K562 (cell line): Measurements from ENCODE around the gene PCDH19. TPM values are rescaled to one million over a fixed set of nuclear protein-coding genes. Genes with fewer than 3 reads are reported as not detected.

Experiments
- ATAC-seq: fragments of 200-7000 bp; cut with Tn5 transposase; 3 replicates; pipeline ENCODE4 v1.9.1; 2020; ENCODE audit warnings: moderate library complexity
- BruUV-seq: library from RNA; stranded (reverse); fragments of 400-500 nt; replicated peaks from 2 replicates; lab custom pipeline; 2021; lab: Mats Ljungman, UMichigan
- CTCF ChIA-PET: fragments of 300-600 bp; formaldehyde crosslinking; extraction: SDS; loops from one replicate; lab custom pipeline; 2021; ENCODE audit warnings: low intra/inter-chr PET ratio; lab: Yijun Ruan, JAX
- POLR2A ChIA-PET: fragments of 300-600, 350-650 bp; sonication (Branson Sonifier 250); formaldehyde crosslinking; extraction: SDS; loops from one replicate; lab custom pipeline; 2021; ENCODE audit warnings: antibody characterized with exemption, inconsistent platforms; lab: Yijun Ruan, JAX
- DNase-seq, 4 experiments: peaks; one replicate each; pipeline versions ENCODE4 v3.0.0 to v3.0.0-alpha.2; 2011 to 2018; ENCODE audit warnings: low spot score in 3 of 4, mixed read lengths in 3 of 4; ENCODE audit errors: extremely low read depth in 1 of 4
- FAIRE-seq: peaks from 2 replicates; lab custom pipeline; 2011; peaks lifted over from hg19 to GRCh38; lab: Jason Lieb, UNC
- H2AFZ ChIP-seq: 2 replicates; pipeline ENCODE4 v1.6.0; 2011; ENCODE audit warnings: low read depth, low read length, control low read depth, inconsistent platforms
- H3K27ac ChIP-seq: fragments of 200-600 bp; 3 replicates; pipeline ENCODE4 v1.8.0; 2011; ENCODE audit warnings: low read depth, mild to moderate bottlenecking, control low read depth, inconsistent platforms, low read length, moderate library complexity, mixed read lengths; ENCODE audit errors: extremely low read depth
- H3K27me3 ChIP-seq, 2 experiments: fragments of 300-600 bp in 1 of 2; 2 replicates in 1 of 2; 3 replicates in 1 of 2; pipeline versions ENCODE4 v1.6.0 to v1.8.0; 2011; ENCODE audit warnings: inconsistent platforms in 2 of 2, low read length in 2 of 2, mild to moderate bottlenecking in 1 of 2, mixed read lengths in 1 of 2, moderate library complexity in 1 of 2; ENCODE audit not compliant: control insufficient read depth in 2 of 2, insufficient read depth in 2 of 2
- H3K36me3 ChIP-seq: fragments of 300-600 bp; 3 replicates; pipeline ENCODE4 v1.8.0; 2011; ENCODE audit warnings: mild to moderate bottlenecking, low read length, inconsistent platforms; ENCODE audit not compliant: control insufficient read depth, insufficient read depth
- H3K4me1 ChIP-seq, 2 experiments: fragments of 200-600 bp in 1 of 2; replicated peaks in 1 of 2; 2 replicates in 1 of 2; 3 replicates in 1 of 2; pipeline versions ENCODE4 v1.5.1 to v1.8.0; 2011; ENCODE audit warnings: inconsistent platforms in 2 of 2, low read length in 2 of 2, mild to moderate bottlenecking in 1 of 2, mixed read lengths in 1 of 2, moderate library complexity in 1 of 2; ENCODE audit not compliant: control insufficient read depth in 2 of 2, insufficient read depth in 2 of 2
- H3K4me2 ChIP-seq: 2 replicates; pipeline ENCODE4 v1.6.1; 2011; ENCODE audit warnings: low read length, control low read depth, inconsistent platforms, mixed read lengths; ENCODE audit not compliant: insufficient read depth
- H3K4me3 ChIP-seq: fragments of 200-600 bp; sonication (generic), shearing (Covaris generic); 2 replicates; pipeline ENCODE4 v1.5.1; 2016; ENCODE audit warnings: control low read depth, inconsistent platforms
- H3K79me2 ChIP-seq: fragments of 200-600 bp; 3 replicates; pipeline ENCODE4 v1.8.0; 2011; ENCODE audit warnings: low read length, inconsistent platforms; ENCODE audit not compliant: control insufficient read depth, insufficient read depth
- H3K9ac ChIP-seq, 2 experiments: 2 replicates each; pipeline versions ENCODE4 v1.6.0 to v1.6.1; 2011; ENCODE audit warnings: low read depth in 2 of 2, low read length in 2 of 2, control low read depth in 1 of 2, inconsistent platforms in 1 of 2, mild to moderate bottlenecking in 1 of 2, mixed read lengths in 1 of 2; ENCODE audit not compliant: insufficient read depth in 1 of 2
- H3K9me1 ChIP-seq: one replicate; pipeline ENCODE4 v1.6.0; 2011; ENCODE audit warnings: inconsistent platforms, mild to moderate bottlenecking, low read length, moderate library complexity; ENCODE audit not compliant: control insufficient read depth, insufficient read depth
- H3K9me3 ChIP-seq: replicated peaks from 2 replicates; pipeline ENCODE4 v1.5.1; 2011; ENCODE audit warnings: low read depth, low read length, inconsistent platforms; ENCODE audit not compliant: control insufficient read depth, insufficient read depth
- H4K20me1 ChIP-seq: replicated peaks from 2 replicates; pipeline ENCODE4 v1.6.1; 2011; ENCODE audit warnings: low read length, inconsistent platforms, mixed read lengths; ENCODE audit not compliant: control insufficient read depth, insufficient read depth
- CCNT2 ChIP-seq: IDR thresholded peaks from 2 replicates; pipeline ENCODE4 v1.6.1; 2011; ENCODE audit warnings: borderline replicate concordance, low read depth, mild to moderate bottlenecking, moderate library complexity, mixed read lengths, low read length; ENCODE audit not compliant: insufficient read length; ENCODE audit errors: extremely low read depth
- ILK ChIP-seq: fragments of 450-650 bp; IDR thresholded peaks from 2 replicates; pipeline ENCODE4 v1.6.1; 2016; ENCODE audit warnings: missing genetic modification characterization, low read depth, mild to moderate bottlenecking, missing compliant biosample characterization, moderate library complexity, borderline replicate concordance
- KDM5B ChIP-seq: fragments of 200-600 bp; sonication (generic); IDR thresholded peaks from 2 replicates; pipeline ENCODE4 v1.6.1; 2012; ENCODE audit warnings: low read depth, mild to moderate bottlenecking, moderate library complexity, low read length, control low read depth, inconsistent platforms; ENCODE audit not compliant: insufficient replicate concordance
- POLR2AphosphoS5 ChIP-seq: IDR thresholded peaks from 2 replicates; pipeline ENCODE4 v1.6.1; 2011; ENCODE audit warnings: mild to moderate bottlenecking, low read depth, low read length, moderate library complexity; ENCODE audit not compliant: control insufficient read depth, insufficient read depth
- SRSF9 ChIP-seq: fragments of 200-400 bp; formaldehyde crosslinking; IDR thresholded peaks from 2 replicates; pipeline ENCODE4 v1.6.1; 2017; ENCODE audit warnings: low read depth, low read length, borderline replicate concordance
- ZNF24 ChIP-seq: fragments of 450-650 bp; IDR thresholded peaks from 2 replicates; pipeline ENCODE4 v1.6.1; 2016
- in situ Hi-C: fragments of 300-500 bp; cut with MboI; formaldehyde crosslinking; loops from 4 replicates; pipeline ENCODE4 v1.15.0; 2018; ENCODE audit warnings: inconsistent platforms, mixed read lengths
- intact Hi-C: fragments of 100-400 bp; cut with micrococcal nuclease; formaldehyde crosslinking; loops from 2 replicates; pipeline ENCODE4 v1.14.2; 2022
- polyA plus RNA-seq, 8 experiments: library from polyadenylated mRNA; depleted of rRNA in 4 of 8; stranded (reverse) in 5 of 8; unstranded in 3 of 8; fragments of >200 nt; fragmentation: Nextera tagmentation in 2 of 8; fragmentation: Illumina TruSeq in 1 of 8; extraction: Ambion mirVana in 2 of 8; extraction: Trizol in 1 of 8; gene quantifications; 2 replicates each; pipeline versions ENCODE4 v1.2.1 to v1.2.3, GENCODE V29; 2011 to 2014; ENCODE audit warnings: inconsistent platforms in 1 of 8, missing spikeins in 1 of 8
- total RNA-seq, 7 experiments: library from RNA; depleted of rRNA in 6 of 7; stranded (reverse); fragments of >200 nt in 6 of 7; fragmentation: Illumina TruSeq in 2 of 7; extraction: Trizol in 2 of 7; gene quantifications; 2 replicates each; pipeline versions ENCODE4 v1.2.1 to v1.2.3, GENCODE V29; 2011 to 2021; ENCODE audit warnings: low replicate concordance in 1 of 7
- TF ChIP-seq, protein P1 (sequence below): fragments of 450-650 bp; IDR thresholded peaks from 2 replicates; pipeline ENCODE4 v1.6.1; 2016

PCDH19 gene
- total and polyA plus RNA-seq, 9 of the 15 experiments (the other 6 are each of a cell fraction or from before 2014, with no cell fraction given): not detected

DNA sequence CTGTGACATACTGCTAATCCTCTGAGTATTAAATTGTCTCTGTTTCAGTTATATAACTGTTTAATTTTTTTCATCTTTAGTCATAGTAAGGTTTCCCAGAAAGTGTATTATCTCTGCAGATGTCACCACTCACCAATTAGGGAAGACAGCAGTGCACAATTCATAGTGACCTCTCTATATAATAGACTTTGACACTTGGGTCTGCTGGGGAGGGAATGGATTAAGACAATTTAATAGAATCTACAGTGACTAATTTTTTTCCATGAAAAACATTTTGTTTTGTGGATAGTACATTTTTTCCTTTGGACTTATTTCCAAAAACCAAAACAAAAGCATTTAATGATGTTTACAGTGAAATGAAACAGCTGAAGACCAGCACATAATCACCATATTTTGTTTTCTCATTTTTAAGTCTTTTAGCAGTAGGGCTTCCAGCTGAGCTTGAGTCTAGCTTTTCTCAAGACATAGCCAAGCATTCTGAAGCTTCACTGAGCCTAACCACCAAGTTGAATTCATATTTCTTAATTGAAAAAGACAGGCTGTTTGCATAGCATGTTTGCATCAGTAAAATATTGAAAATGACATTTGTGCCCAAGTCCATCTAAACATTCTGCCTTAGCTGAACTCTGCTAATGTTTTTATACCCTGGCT is 69.5 kb downstream of the PCDH19 start:
- Histone ChIP-seq H4K20me1 (no peaks in the 10 kb centered on the region), H3K36me3 (no peaks in the 10 kb centered on the region), H3K27ac (no peak overlapping the region), H3K27me3 (no peaks in the 10 kb centered on the region), H3K9me3 (no peaks in the 10 kb centered on the region), H3K4me1 (no peaks in the 10 kb centered on the region), H3K4me3 (no peak overlapping the region), H2AFZ (no peak overlapping the region), H3K9me1 (no peaks in the 10 kb centered on the region), H3K79me2 (no peaks in the 10 kb centered on the region), H3K9ac (no peak overlapping the region), H3K4me2 (no peak overlapping the region)
- in situ Hi-C loops: no loop called here
- ChIA-PET POLR2A (no interaction called here), CTCF (no interaction called here)
- BruUV-seq: no TSS peak
- ATAC-seq: no peak
- DNase-seq: no peak
- TF ChIP-seq ILK (tag) (no peak), ZNF24 (no peak), SRSF9 (no peak), POLR2AphosphoS5 (no peak), KDM5B (no peak), CCNT2 (no peak)
- TF ChIP-seq, protein P1, sequence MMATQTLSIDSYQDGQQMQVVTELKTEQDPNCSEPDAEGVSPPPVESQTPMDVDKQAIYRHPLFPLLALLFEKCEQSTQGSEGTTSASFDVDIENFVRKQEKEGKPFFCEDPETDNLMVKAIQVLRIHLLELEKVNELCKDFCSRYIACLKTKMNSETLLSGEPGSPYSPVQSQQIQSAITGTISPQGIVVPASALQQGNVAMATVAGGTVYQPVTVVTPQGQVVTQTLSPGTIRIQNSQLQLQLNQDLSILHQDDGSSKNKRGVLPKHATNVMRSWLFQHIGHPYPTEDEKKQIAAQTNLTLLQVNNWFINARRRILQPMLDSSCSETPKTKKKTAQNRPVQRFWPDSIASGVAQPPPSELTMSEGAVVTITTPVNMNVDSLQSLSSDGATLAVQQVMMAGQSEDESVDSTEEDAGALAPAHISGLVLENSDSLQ: no peak
- intact Hi-C loops: no loop called here
- FAIRE-seq: no peak
